ENCODE results near the gene GABPA. TPM values are rescaled to one million over a fixed set of nuclear protein-coding genes. Genes with fewer than 3 reads are reported as not detected.

GABPA gene
- total RNA-seq (2014; rRNA removed; shearing (Covaris generic)) (23.4 and 24.4 TPM in 2 replicates), polyA plus RNA-seq (2016; fragmentation: Nextera tagmentation; extraction: Ambion mirVana) (14.8 and 17.6 TPM in 2 replicates)

- in situ Hi-C loops (cut with MboI), result no loop called here
- peak within 1 kb of the TSS; percentile 97 for H3K27ac ChIP-seq
- no peaks in the 10 kb centered on the region for H3K9me2 ChIP-seq (ENCODE audit: insufficient read depth)
- H3F3A ChIP-seq (ENCODE audit: insufficient read depth), result peaks cover 24% of the 10 kb centered on the region; the same call in 1 of the 2 replicates
- peaks cover 89% of the 10 kb centered on the region for H3K79me2 ChIP-seq (ENCODE audit: insufficient read depth)
- H3K4me1 ChIP-seq (ENCODE audit: insufficient read depth), result peaks cover 30% of the 10 kb centered on the region
- H3K9me3 ChIP-seq (ENCODE audit: low read depth), result no peaks in the 10 kb centered on the region
- H3K27me3 ChIP-seq (replicated peaks; ENCODE audit: insufficient read depth), result no peaks in the 10 kb centered on the region
- peaks cover 3% of the 10 kb centered on the region; the same call in 1 of the 2 replicates for H3K36me3 ChIP-seq (ENCODE audit: low read depth)
- DNase-seq, result peak; percentile 100
- TF ChIP-seq EZH2phosphoT487 (IDR thresholded peaks at IDR 0.05; ENCODE audit: insufficient read depth, low read depth), result no peak
- TF ChIP-seq EZH2 (IDR thresholded peaks at IDR 0.05; ENCODE audit: insufficient read depth, poor library complexity, severe bottlenecking), result no peak
- no peaks in the 10 kb centered on the region for H4K20me1 ChIP-seq (ENCODE audit: insufficient read depth)
- peak within 1 kb of the TSS; percentile 99 for H3K4me3 ChIP-seq
- peak within 1 kb of the TSS; percentile 96 for H3K9ac ChIP-seq
- H2AFZ ChIP-seq, result peak within 1 kb of the TSS; percentile 89
- WGBS, 2 experiments (ENCODE audit: low coverage in 1 of 2, low lambda C conversion rate in 2 of 2, missing lambda C conversion rate in 2 of 2), result 0 to 1% methylated on average over 58 to 59 of the region's 64 CpGs
- peak within 1 kb of the TSS; percentile 99 for H3K4me2 ChIP-seq (ENCODE audit: unreplicated experiment)
Observed at GRCh38 chr21:25734904-25735645, at the start of gene GABPA, which contains the start of gene ATP5PF. Gene GABPA (plus strand): TSS chr21:25734972. CDS start chr21:25741599, 6,627 bp downstream. Gene ATP5PF (minus strand): TSS chr21:25734904. CDS start chr21:25729794, 5,110 bp downstream.

GRCh38 chr21:25687787-25688186 is 47.0 kb upstream of the GABPA start:
- Histone ChIP-seq H3K4me1 (ENCODE audit: insufficient read depth) (peaks cover 16% of the 10 kb centered on the region), H2AFZ (no peak overlapping the region), H4K20me1 (ENCODE audit: insufficient read depth) (no peaks in the 10 kb centered on the region), H3K79me2 (ENCODE audit: insufficient read depth) (no peaks in the 10 kb centered on the region), H3K4me2 (ENCODE audit: unreplicated experiment) (no peak overlapping the region), H3K4me3 (no peak overlapping the region), H3F3A (ENCODE audit: insufficient read depth) (no peaks in the 10 kb centered on the region), H3K9me2 (ENCODE audit: insufficient read depth) (no peaks in the 10 kb centered on the region; the same call in 1 of the 2 replicates), H3K27me3 (replicated peaks; ENCODE audit: insufficient read depth) (no peaks in the 10 kb centered on the region), H3K27ac (no peak overlapping the region), H3K9ac (no peak overlapping the region), H3K36me3 (ENCODE audit: low read depth) (no peaks in the 10 kb centered on the region), H3K9me3 (ENCODE audit: low read depth) (no peaks in the 10 kb centered on the region)
- in situ Hi-C loops (cut with MboI), result no loop called here
- no peak for DNase-seq
- 86 to 89% methylated on average over 4 of the region's 4 CpGs for WGBS, 2 experiments (ENCODE audit: low coverage in 1 of 2, low lambda C conversion rate in 2 of 2, missing lambda C conversion rate in 2 of 2)
- TF ChIP-seq EZH2 (IDR thresholded peaks at IDR 0.05; ENCODE audit: insufficient read depth, poor library complexity, severe bottlenecking), result no peak
- TF ChIP-seq EZH2phosphoT487 (IDR thresholded peaks at IDR 0.05; ENCODE audit: insufficient read depth, low read depth), result no peak

GRCh38 chr21:25688275-25689155 is 46.3 kb upstream of the GABPA start:
- peak; percentile 20 for DNase-seq
- Histone ChIP-seq H3K4me1 (ENCODE audit: insufficient read depth) (peaks cover 16% of the 10 kb centered on the region), H3K36me3 (ENCODE audit: low read depth) (no peaks in the 10 kb centered on the region), H3K27ac (peak overlapping the region; percentile 41), H3K9me2 (ENCODE audit: insufficient read depth) (no peaks in the 10 kb centered on the region; the same call in 1 of the 2 replicates), H3K9me3 (ENCODE audit: low read depth) (no peaks in the 10 kb centered on the region), H3K4me2 (ENCODE audit: unreplicated experiment) (peak overlapping the region; percentile 32), H3K9ac (no peak overlapping the region), H3F3A (ENCODE audit: insufficient read depth) (no peaks in the 10 kb centered on the region), H3K79me2 (ENCODE audit: insufficient read depth) (no peaks in the 10 kb centered on the region), H4K20me1 (ENCODE audit: insufficient read depth) (no peaks in the 10 kb centered on the region), H3K4me3 (0 out of 2 replicates have a peak overlapping the region, but pooled peaks have one; percentile 17), H2AFZ (peak overlapping the region; percentile 50; the same call in 1 of the 2 replicates), H3K27me3 (replicated peaks; ENCODE audit: insufficient read depth) (no peaks in the 10 kb centered on the region)
- TF ChIP-seq EZH2 (IDR thresholded peaks at IDR 0.05; ENCODE audit: insufficient read depth, poor library complexity, severe bottlenecking), result no peak
- no peak for TF ChIP-seq EZH2phosphoT487 (IDR thresholded peaks at IDR 0.05; ENCODE audit: insufficient read depth, low read depth)
- in situ Hi-C loops (cut with MboI), result no loop called here
- WGBS, 2 experiments (ENCODE audit: low coverage in 1 of 2, low lambda C conversion rate in 2 of 2, missing lambda C conversion rate in 2 of 2), result 71 to 72% methylated on average over 9 of the region's 9 CpGs

GRCh38 chr21:25689226-25689625 is 45.5 kb upstream of the GABPA start:
- H3K27me3 ChIP-seq (replicated peaks; ENCODE audit: insufficient read depth), result no peaks in the 10 kb centered on the region
- no peaks in the 10 kb centered on the region for H4K20me1 ChIP-seq (ENCODE audit: insufficient read depth)
- H2AFZ ChIP-seq, result peak overlapping the region; percentile 50; the same call in 1 of the 2 replicates
- H3K79me2 ChIP-seq (ENCODE audit: insufficient read depth), result no peaks in the 10 kb centered on the region
- no peak overlapping the region for H3K4me3 ChIP-seq
- in situ Hi-C loops (cut with MboI), result no loop called here
- TF ChIP-seq EZH2phosphoT487 (IDR thresholded peaks at IDR 0.05; ENCODE audit: insufficient read depth, low read depth) (no peak), EZH2 (IDR thresholded peaks at IDR 0.05; ENCODE audit: insufficient read depth, poor library complexity, severe bottlenecking) (no peak)
- H3K36me3 ChIP-seq (ENCODE audit: low read depth), result no peaks in the 10 kb centered on the region
- H3K9me3 ChIP-seq (ENCODE audit: low read depth), result no peaks in the 10 kb centered on the region
- peak overlapping the region; percentile 41 for H3K27ac ChIP-seq
- no peaks in the 10 kb centered on the region for H3F3A ChIP-seq (ENCODE audit: insufficient read depth)
- WGBS, 2 experiments (ENCODE audit: low coverage in 1 of 2, low lambda C conversion rate in 2 of 2, missing lambda C conversion rate in 2 of 2), result 28 to 50% methylated on average over 1 of the region's 1 CpG
- peak overlapping the region; percentile 32 for H3K4me2 ChIP-seq (ENCODE audit: unreplicated experiment)
- peaks cover 16% of the 10 kb centered on the region for H3K4me1 ChIP-seq (ENCODE audit: insufficient read depth)
- H3K9ac ChIP-seq, result no peak overlapping the region
- DNase-seq, result peak; percentile 70
- H3K9me2 ChIP-seq (ENCODE audit: insufficient read depth), result no peaks in the 10 kb centered on the region; the same call in 1 of the 2 replicates
